ENCODE measurements around the gene GPX6. TPM values are rescaled to one million over a fixed set of nuclear protein-coding genes. Genes with fewer than 3 reads are reported as not detected.
"Not testable (repeated sequence)": the region's sequence is repeated elsewhere in the genome, so short reads cannot be mapped to it uniquely, and the experiment has no call there.

Gene GPX6
- total RNA-seq, 4 donors from 2014 or later: not detected

DNA sequence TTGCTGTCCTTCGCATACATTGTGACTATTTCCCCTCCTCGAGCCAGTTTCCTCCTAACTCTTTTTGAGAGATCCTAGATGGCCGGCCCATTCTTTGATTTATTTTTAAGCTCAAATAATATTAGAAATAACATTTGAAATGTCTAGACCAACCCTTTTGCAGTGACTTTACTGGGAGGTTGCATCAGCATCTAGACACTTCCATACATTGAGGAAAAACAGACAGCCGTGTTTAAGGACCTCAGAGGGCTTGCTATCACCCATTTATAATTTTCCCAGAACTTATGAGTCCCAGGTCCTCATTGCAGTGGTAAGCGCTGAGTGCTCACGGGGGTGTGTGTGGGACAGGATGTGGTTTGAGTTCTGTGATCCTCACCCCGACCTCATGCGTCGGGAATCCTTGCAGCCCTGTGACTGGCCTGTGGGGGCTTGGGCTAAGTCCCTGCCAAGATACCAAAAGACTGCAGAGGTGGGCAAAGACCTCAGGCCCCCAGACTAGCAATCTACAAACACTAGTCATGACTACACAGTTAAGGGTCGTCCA is 10.0 kb upstream of the GPX6 start, which contains the start of gene GPX5:
Gene GPX5, plus strand, starts transcription at position 386 of the 544 bp plus-strand sequence. Its CDS starts 133 bp downstream, at position 519.
- no peak for DNase-seq
- TF ChIP-seq POLR2A (IDR thresholded peaks at IDR 0.05): no peak
- TF ChIP-seq, protein P1, sequence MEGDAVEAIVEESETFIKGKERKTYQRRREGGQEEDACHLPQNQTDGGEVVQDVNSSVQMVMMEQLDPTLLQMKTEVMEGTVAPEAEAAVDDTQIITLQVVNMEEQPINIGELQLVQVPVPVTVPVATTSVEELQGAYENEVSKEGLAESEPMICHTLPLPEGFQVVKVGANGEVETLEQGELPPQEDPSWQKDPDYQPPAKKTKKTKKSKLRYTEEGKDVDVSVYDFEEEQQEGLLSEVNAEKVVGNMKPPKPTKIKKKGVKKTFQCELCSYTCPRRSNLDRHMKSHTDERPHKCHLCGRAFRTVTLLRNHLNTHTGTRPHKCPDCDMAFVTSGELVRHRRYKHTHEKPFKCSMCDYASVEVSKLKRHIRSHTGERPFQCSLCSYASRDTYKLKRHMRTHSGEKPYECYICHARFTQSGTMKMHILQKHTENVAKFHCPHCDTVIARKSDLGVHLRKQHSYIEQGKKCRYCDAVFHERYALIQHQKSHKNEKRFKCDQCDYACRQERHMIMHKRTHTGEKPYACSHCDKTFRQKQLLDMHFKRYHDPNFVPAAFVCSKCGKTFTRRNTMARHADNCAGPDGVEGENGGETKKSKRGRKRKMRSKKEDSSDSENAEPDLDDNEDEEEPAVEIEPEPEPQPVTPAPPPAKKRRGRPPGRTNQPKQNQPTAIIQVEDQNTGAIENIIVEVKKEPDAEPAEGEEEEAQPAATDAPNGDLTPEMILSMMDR (IDR thresholded peaks at IDR 0.05): no peak
- Histone ChIP-seq H3K4me3 (no peak within 1 kb of the TSS), H3K27me3 (no peaks in the 10 kb centered on the region), H3K27ac (no peak within 1 kb of the TSS), H3K9me3 (no peaks in the 10 kb centered on the region), H3K36me3 (no peaks in the 10 kb centered on the region), H3K4me1 (no peaks in the 10 kb centered on the region)
- intact Hi-C loops (cut with DNase I; ENCODE audit: low total_unique reads): no loop called here

DNA sequence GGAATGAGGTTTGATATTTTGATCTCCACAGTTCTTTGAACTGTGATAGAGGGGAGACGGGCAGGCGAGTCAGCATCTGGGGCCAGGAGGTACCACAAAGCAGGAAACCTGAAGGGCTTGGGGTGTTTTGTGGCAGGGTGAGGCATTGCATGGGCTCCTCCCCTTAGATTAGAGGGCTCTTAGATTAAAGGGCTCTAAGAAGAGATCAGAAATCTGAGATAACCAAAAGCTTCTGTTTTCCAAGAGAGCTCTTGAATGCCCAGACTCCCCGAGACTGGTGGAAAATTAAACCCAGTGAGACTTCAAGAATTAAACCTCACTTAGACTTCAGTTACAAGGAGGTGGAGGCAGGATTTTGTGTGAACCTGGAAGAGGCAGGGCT is 7.6 kb upstream of the GPX6 start:
- intact Hi-C loops (cut with DNase I; ENCODE audit: low total_unique reads): no loop called here
- no peaks in the 10 kb centered on the region for H3K36me3 ChIP-seq
- H3K27ac ChIP-seq: no peak overlapping the region
- H3K9me3 ChIP-seq: no peaks in the 10 kb centered on the region
- no peak overlapping the region for H3K4me3 ChIP-seq
- no peaks in the 10 kb centered on the region for H3K4me1 ChIP-seq
- DNase-seq: no peak
- no peaks in the 10 kb centered on the region for H3K27me3 ChIP-seq
- TF ChIP-seq, protein P1 (IDR thresholded peaks at IDR 0.05): no peak
- no peak for TF ChIP-seq POLR2A (IDR thresholded peaks at IDR 0.05)

DNA sequence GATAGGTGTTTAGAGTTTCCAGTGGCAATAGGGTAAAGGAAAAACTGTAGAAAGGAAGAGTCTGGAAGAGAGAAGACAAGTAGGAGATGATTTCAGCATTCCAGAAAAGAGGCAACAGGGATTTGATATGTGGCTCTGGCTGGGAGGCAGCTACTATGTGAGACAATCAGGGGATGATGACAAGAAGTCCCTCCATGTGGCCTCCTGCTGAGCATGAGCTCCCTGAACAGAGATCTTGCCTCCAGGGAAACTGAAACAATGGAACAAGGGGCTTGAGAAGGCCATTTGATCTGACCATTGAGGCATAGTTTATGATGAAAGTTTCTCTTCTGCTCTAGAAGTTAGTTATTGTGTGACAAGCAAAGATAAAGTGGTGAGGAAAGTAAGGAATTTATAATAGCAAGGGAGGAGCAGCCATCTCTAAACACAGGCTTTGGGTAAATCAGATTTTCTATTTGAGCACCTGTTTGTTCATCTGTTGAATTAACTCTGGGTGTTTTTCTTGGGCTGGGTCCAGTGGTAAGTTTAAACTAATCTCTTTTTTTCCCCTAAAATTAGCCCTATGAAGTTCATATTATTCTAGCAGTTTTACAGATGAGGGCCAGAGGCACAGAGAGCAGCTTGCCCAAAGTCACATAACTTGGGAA is 7.1 kb upstream of the GPX6 start:
- intact Hi-C loops (cut with DNase I; ENCODE audit: low total_unique reads): no loop called here
- H3K9me3 ChIP-seq: no peaks in the 10 kb centered on the region
- no peaks in the 10 kb centered on the region for H3K4me1 ChIP-seq
- H3K27ac ChIP-seq: no peak overlapping the region
- no peak overlapping the region for H3K4me3 ChIP-seq
- H3K36me3 ChIP-seq: no peaks in the 10 kb centered on the region
- DNase-seq: no peak
- no peaks in the 10 kb centered on the region for H3K27me3 ChIP-seq
- TF ChIP-seq, protein P1 (IDR thresholded peaks at IDR 0.05): no peak
- TF ChIP-seq POLR2A (IDR thresholded peaks at IDR 0.05): no peak

DNA sequence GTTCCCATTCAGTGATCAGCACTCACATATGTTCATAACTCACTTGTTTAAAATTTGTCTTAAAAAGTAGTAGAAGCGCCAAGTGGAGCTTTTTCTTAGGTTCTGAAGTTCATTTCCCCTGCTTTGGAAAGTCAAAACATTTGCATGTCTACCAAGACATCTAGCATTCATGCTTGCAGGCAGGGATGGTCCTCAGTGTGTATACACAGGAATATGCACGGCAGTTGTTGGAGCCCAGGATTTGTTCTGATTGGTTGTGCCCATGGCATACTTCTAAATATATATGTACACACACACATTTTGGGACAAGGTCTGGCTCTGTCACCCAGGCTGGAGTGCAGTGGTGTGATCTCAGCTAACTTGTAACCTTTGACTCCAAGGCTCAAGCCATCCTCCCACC is 2.4 kb upstream of the GPX6 start:
- no peaks in the 10 kb centered on the region for H3K36me3 ChIP-seq
- H3K27me3 ChIP-seq: no peaks in the 10 kb centered on the region
- no peaks in the 10 kb centered on the region for H3K9me3 ChIP-seq
- no peak overlapping the region for H3K27ac ChIP-seq
- H3K4me3 ChIP-seq: no peak overlapping the region
- no peak for TF ChIP-seq POLR2A (IDR thresholded peaks at IDR 0.05)
- TF ChIP-seq, protein P1 (IDR thresholded peaks at IDR 0.05): no peak
- intact Hi-C loops (cut with DNase I; ENCODE audit: low total_unique reads): no loop called here
- no peaks in the 10 kb centered on the region for H3K4me1 ChIP-seq
- no peak for DNase-seq

DNA sequence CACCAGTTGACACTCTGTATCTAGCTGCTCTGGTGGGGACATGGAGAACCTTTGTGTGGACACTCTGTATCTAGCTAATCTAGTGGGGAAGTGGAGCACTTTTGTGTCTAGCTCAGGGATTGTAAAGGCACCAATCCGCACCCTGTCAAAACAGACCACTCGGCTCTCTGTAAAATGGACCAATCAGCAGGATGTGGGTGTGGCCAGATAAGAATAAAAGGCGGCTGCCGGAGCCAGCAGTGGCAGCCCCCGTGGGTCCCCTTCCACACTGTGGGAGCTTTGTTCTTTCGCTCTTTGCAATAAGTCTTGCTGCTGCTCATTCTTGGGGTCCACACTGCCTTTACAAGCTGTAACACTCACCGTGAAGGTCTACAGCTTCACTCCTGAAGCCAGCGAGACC is 3.2 kb downstream of the GPX6 start:
- H3K27me3 ChIP-seq; H3K4me1 ChIP-seq; H3K27ac ChIP-seq; H3K9me3 ChIP-seq; intact Hi-C loops (cut with DNase I; ENCODE audit: low total_unique reads); H3K4me3 ChIP-seq; DNase-seq; H3K36me3 ChIP-seq: not testable (repeated sequence)
